ENCODE measurements around the gene STON2.

STON2 gene

DNA sequence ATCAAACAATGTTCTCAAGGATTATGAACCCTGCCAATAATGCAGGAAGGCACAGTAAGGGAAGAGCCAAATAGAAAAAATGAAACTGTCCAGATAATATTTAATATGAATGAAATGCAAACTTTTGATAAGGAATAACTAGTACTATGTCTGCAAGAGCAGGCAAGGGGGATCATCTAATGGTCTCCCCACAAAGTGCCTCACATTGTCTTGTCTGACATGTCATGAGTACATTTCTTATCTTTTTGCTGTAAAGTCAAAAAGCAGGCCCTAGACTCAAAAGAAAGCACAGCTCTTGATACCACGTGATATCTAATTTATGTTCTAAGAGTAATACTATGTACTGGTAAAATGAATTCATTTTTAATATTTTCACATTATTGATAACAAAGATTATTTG is 135.5 kb downstream of the STON2 start:
- H3K36me3 ChIP-seq (ENCODE audit: control insufficient read depth, insufficient read depth, low read length): no peaks in the 10 kb centered on the region
- no peak overlapping the region for H3K4me3 ChIP-seq (replicated peaks; ENCODE audit: low read depth, low read length)
- no peak for DNase-seq (ENCODE audit: extremely low read depth, insufficient read length)
- TF ChIP-seq, protein P1, sequence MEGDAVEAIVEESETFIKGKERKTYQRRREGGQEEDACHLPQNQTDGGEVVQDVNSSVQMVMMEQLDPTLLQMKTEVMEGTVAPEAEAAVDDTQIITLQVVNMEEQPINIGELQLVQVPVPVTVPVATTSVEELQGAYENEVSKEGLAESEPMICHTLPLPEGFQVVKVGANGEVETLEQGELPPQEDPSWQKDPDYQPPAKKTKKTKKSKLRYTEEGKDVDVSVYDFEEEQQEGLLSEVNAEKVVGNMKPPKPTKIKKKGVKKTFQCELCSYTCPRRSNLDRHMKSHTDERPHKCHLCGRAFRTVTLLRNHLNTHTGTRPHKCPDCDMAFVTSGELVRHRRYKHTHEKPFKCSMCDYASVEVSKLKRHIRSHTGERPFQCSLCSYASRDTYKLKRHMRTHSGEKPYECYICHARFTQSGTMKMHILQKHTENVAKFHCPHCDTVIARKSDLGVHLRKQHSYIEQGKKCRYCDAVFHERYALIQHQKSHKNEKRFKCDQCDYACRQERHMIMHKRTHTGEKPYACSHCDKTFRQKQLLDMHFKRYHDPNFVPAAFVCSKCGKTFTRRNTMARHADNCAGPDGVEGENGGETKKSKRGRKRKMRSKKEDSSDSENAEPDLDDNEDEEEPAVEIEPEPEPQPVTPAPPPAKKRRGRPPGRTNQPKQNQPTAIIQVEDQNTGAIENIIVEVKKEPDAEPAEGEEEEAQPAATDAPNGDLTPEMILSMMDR (IDR thresholded peaks at IDR 0.05; ENCODE audit: insufficient read depth, low read length, poor library complexity, severe bottlenecking): no peak
- no peaks in the 10 kb centered on the region; the same call in 1 of the 2 replicates for H3K27me3 ChIP-seq (replicated peaks; ENCODE audit: control insufficient read depth, insufficient read depth, low read length)

DNA sequence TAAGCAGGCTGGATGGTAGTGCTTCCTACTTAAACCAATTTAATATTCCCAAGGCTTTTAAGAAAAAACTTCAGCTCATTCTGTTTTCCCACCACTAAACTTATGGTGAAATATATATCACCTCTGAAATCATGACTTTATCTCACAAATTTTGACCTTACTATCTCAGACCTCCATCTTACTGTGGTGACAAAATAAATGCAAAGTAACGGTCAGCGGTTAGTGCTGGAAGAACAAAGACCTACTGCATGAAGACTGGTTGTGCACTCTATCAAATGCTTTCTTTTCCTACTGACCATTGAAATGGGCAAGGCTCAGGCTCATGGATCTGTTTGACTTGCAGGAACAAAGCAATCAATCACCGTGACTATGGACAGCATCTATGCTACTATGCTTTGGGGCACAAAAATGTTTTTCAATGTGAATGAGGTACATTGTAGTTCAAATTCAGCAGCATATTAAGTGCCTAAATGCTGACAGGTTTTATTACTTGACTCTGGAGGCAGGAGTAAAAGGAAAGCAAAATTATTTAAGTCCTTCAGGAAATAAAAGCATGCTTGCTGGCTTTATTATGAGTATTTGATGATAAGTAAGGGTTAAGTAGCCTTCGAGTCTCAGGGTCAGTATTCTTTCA is 136.2 kb downstream of the STON2 start:
- H3K4me3 ChIP-seq (replicated peaks; ENCODE audit: low read depth, low read length): no peak overlapping the region
- H3K36me3 ChIP-seq (ENCODE audit: control insufficient read depth, insufficient read depth, low read length): no peaks in the 10 kb centered on the region
- DNase-seq (ENCODE audit: extremely low read depth, insufficient read length): no peak
- H3K27me3 ChIP-seq (replicated peaks; ENCODE audit: control insufficient read depth, insufficient read depth, low read length): no peaks in the 10 kb centered on the region; the same call in 1 of the 2 replicates
- TF ChIP-seq, protein P1 (IDR thresholded peaks at IDR 0.05; ENCODE audit: insufficient read depth, low read length, poor library complexity, severe bottlenecking): no peak

DNA sequence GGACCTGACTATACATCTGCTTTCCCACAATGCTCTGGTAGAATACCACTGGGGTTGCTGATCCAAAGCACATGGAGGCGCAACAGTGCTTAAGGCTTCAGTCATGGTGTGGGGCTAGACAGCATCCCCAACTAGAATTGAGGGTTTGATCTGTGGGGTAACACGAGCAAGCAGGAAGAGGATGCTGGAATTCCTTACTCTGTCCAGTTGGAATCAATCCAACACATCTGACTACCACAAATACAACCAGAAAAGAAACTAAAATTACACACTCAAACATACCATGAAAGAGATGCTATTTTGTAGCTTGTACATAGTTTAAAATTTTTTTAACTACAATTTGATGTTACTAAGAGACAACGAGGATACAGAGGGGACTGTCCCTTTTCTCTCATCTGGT is 138.9 kb downstream of the STON2 start:
- Histone ChIP-seq H3K27me3 (replicated peaks; ENCODE audit: control insufficient read depth, insufficient read depth, low read length) (no peaks in the 10 kb centered on the region; the same call in 1 of the 2 replicates), H3K36me3 (ENCODE audit: control insufficient read depth, insufficient read depth, low read length) (no peaks in the 10 kb centered on the region), H3K4me3 (replicated peaks; ENCODE audit: low read depth, low read length) (no peak overlapping the region)
- TF ChIP-seq, protein P1 (IDR thresholded peaks at IDR 0.05; ENCODE audit: insufficient read depth, low read length, poor library complexity, severe bottlenecking): no peak
- no peak for DNase-seq (ENCODE audit: extremely low read depth, insufficient read length)

DNA sequence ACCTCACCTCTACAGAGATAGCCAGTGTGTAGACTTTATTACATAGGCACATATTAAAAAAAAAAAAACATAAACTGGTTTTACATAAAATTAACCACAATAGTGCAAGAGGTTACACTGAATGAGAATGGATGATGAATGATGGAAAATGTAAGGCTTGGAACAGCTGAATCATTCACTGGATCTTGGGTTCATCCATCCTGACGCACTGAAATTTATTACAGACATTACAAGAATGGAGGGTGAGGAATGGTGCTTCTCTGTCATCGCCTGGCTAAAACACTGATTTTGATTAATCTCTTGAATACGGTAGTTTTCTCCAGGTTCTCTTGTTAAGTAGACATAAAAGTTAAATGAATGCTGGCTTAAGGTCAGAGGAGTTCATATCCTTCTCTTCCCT is 139.4 kb downstream of the STON2 start:
- no peak overlapping the region for H3K4me3 ChIP-seq (replicated peaks; ENCODE audit: low read depth, low read length)
- DNase-seq (ENCODE audit: extremely low read depth, insufficient read length): no peak
- TF ChIP-seq, protein P1 (IDR thresholded peaks at IDR 0.05; ENCODE audit: insufficient read depth, low read length, poor library complexity, severe bottlenecking): no peak
- no peaks in the 10 kb centered on the region; the same call in 1 of the 2 replicates for H3K27me3 ChIP-seq (replicated peaks; ENCODE audit: control insufficient read depth, insufficient read depth, low read length)
- H3K36me3 ChIP-seq (ENCODE audit: control insufficient read depth, insufficient read depth, low read length): no peaks in the 10 kb centered on the region

DNA sequence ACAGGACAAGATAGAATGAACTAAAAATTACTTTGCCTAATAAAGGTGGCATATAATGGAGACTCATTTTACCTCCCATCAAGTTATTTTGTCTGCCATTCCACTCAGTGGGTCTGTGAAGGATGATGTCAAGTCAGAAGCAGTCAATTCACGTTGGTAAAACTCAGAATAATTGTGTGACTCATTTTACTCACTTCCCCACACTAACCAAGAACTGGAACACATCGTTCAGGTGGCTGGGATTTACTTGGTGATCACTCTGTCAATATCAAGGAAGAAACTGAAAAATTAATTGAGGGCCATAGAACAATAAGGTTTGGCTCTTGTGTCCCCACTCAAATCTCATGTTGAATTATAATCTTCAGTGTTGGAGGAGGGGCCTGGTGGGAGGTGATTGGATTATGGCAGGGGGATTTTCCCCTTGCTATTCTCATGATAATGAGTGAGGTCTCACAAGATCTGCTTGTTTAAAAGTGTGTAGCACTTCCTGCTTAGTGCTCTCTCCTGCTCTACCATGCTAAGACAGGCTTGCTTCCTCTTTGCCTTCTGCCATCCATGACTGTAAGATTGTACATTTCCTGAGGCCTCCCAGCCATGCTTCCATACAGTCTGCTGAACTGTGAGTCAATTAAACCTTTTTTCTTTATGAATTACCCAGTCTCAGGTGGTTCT is 143.7 kb downstream of the STON2 start:
- TF ChIP-seq, protein P1 (IDR thresholded peaks at IDR 0.05; ENCODE audit: insufficient read depth, low read length, poor library complexity, severe bottlenecking): no peak

More for the DNA sequence above, 143.7 kb downstream of the STON2 start:
- no peak overlapping the region for H3K4me3 ChIP-seq (replicated peaks; ENCODE audit: low read depth, low read length)
- DNase-seq (ENCODE audit: extremely low read depth, insufficient read length): peak; percentile 20
- no peaks in the 10 kb centered on the region for H3K36me3 ChIP-seq (ENCODE audit: control insufficient read depth, insufficient read depth, low read length)
- H3K27me3 ChIP-seq (replicated peaks; ENCODE audit: control insufficient read depth, insufficient read depth, low read length): no peaks in the 10 kb centered on the region; the same call in 1 of the 2 replicates

Data from GM06990 (cell line).